GM18951 (cell line): ENCODE measurements around the gene TMEM154.
"Not testable (repeated sequence)": the region's sequence is repeated elsewhere in the genome, so short reads cannot be mapped to it uniquely, and the experiment has no call there.

Source experiments
- POLR2A ChIP-seq: IDR thresholded peaks from 4 replicates; pipeline ENCODE4 v1.6.1; 2011; ENCODE audit warnings: mild to moderate bottlenecking; ENCODE audit not compliant: insufficient read length, insufficient read depth; ENCODE audit errors: extremely low read depth
- in situ Hi-C: fragments of 300-500 bp; cut with MboI; formaldehyde crosslinking; loops from one replicate; pipeline ENCODE4 v1.12.0; 2022; ENCODE audit warnings: low sequenced_read_pairs, mixed read lengths, inconsistent platforms; ENCODE audit not compliant: unreplicated experiment

The TMEM154 gene

DNA sequence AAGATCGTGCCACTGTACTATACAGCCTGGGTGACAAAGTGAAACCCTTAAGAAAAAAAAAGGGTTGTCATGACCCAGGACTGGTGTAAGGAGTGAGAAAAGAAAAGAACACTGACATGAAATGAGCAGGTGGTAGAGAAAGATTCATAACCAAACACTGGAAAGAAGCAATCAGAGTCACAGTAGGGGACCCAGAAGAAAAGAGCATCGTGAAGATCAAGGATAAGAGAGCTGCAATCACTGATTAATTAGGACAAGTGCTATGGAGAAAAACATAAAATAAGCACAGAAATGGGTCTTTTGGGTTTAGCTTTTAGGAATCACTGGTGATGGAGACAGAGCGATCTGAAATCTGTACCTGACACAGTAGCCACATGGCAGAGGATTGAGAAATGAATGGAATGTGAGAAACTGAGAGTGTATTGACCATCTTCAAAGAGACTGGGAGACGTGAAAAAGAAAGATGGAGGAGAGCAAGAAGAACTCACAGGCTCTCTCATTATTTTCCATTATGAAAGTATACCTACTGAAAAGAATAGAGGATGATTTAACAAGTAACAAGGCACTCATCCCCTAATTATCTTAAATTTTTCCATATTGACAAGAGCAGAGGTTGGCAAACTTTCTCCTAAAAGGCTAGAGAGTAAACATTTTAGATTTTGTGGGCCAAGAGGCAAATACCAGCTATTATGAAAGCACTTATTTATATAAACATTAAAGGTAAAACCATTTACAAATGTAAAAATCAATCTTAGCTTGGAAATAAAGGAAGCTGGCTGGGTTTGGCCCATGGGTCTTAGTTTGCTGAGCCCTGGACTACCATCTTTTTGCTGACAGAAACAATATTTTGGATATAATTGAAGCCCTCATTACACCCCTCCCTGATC lies 7.3 kb downstream of the TMEM154 start:
- in situ Hi-C loops: no loop called here
- TF ChIP-seq POLR2A: no peak

DNA sequence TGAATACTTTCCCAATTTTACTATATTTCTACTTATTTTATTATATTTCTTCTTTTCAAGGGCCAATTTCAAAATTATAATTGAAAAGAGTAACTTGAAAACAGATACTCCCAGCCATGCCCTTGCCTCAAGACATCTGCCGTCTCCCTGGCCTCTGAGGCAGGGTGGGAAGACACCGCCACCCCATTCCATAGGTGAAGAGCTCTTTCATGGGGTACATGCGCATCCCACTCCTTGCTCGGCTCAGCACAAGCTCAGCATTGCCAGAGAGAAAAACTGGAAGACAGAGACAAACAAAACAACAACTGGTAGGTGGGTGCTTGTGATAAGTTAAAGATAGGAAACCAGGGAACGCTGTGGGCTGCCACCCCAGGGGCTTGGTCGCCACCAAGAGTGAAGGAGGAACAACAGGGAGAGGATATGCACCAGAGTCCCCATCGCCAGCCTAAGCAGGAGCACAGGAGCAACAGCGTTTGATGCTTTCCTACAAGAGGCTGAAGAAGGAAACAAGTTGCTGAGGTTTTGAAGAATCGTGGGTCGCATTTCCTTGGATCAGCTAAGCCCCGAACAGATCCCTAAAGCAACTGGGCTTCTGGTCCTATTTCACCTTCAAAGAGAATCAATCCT lies 11.3 kb downstream of the TMEM154 start:
- in situ Hi-C loops: no loop called here
- no peak for TF ChIP-seq POLR2A

DNA sequence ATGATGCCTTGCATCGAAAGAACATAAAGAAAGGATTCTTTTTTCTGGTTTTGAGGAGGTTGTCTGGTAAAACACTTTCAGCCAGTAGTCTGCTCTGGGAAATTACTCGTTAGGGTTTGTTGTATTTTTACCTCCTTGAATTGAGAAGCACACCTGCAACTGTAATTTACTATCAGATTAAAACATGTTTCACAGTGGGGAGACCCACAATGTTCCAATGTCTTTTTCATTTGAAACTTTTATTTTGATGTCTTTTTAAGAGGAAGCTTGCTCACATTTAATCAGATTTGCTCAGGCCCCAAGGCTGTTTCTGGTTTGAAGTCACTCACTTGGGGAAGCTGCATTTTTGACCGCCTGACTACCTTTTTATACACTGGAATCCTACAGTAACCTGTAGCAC lies 12.0 kb downstream of the TMEM154 start:
- in situ Hi-C loops: no loop called here
- no peak for TF ChIP-seq POLR2A

DNA sequence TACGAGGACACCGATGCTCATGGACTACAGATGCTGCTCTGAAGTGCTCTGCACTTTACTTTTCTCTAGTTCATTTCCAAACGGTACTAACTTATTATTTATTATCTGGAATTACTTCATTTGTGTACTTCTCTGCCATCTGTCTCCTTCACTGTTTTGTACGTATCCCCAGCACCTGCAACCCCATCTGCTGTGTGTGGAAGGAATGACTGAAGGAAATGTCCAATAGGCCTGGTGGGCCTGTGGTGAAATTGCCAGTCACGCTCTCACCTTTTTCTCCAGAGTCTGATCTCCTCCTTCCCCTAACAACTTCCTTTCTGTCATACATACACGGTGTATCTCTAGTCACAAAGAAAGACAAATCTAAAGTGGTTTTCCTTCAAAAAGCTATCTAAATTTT lies 12.9 kb downstream of the TMEM154 start:
- no peak for TF ChIP-seq POLR2A
- in situ Hi-C loops: no loop called here

DNA sequence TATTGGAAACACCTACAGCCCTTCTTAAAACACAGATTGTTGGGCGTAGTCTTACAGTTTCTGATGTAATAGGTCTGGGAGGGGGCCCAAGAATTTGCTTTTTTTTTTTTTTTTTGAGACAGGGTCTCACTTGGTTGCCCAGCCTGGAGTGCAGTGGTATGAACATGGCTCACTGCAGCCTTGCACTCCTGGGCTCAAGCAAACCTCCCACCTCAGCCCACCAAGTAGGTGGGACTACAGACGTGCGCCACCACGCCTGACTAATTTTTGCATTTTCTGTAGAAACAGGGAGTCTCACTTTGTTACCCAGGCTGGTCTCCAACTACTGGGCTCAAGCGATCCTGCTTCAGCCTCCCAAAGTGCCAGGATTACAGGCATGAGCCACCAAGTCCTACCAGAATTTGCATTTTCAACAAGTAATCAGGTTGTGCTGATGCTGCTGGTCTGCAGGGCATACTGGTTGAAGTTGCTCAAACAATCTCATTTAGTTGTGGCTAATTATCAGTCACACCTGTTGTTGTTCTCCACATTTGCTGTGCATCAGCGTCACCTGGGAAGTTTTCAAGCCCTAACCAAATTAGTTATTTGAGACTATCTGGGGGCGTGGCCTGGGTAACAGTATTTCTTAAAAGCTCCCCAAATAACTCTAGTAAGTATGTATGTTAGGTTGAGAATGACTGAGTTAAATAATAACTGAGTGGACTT lies 14.0 kb downstream of the TMEM154 start:
- in situ Hi-C loops: no loop called here
- no peak for TF ChIP-seq POLR2A

DNA sequence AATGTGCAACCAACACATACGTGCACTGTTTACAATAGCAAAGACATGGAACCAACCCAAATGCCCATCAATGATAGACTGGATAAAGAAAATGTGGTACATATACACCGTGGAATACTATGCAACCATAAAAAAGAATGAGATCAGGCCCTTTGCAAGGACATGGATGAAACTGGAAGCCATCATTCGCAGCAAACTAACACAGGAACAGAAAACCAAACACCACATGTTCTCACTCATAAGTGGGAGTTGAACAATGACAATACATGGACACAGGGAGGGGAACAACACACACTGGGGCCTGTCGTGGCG lies 15.8 kb downstream of the TMEM154 start:
- in situ Hi-C loops: not testable (repeated sequence)

DNA sequence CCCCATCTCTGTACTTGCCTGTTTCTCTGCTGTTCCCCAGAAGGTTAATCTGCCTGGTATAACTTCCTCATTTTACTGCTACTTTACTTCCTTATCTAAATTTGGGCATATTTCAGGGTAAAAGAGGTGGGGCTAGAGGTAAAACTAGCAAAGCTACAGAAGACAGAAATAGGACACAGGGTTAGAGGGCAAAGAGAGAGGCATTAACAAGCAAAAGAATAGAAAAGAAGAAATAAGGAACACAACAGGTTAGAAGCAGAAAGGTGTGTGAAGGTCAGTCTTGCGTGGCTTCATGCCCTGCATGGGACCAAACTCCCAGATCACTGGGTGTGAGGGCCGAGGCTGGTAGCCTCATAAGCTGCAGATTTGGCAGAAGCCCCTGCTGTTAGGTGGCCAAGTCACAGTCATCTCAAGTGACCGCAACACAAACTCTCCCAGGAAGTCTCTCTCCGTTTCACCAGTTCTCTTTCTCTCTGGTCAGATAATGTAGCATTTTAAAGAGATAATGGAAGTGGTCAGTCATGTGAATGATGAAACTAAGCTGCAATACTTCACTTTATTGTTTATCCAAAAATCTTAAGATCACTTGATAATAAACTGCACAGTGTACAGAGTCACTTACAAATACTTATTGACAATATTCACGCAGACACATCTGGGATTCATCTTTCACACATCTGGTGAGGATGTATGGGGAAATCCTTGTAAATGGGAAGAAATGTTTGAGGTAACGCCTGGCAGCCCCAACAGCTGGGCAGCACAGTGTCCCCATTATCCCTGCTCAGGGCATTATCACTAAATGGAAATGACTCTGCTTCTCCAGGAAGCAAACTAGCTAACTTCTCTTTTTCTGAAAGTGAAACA lies 16.4 kb downstream of the TMEM154 start:
- in situ Hi-C loops: no loop called here
- no peak for TF ChIP-seq POLR2A

DNA sequence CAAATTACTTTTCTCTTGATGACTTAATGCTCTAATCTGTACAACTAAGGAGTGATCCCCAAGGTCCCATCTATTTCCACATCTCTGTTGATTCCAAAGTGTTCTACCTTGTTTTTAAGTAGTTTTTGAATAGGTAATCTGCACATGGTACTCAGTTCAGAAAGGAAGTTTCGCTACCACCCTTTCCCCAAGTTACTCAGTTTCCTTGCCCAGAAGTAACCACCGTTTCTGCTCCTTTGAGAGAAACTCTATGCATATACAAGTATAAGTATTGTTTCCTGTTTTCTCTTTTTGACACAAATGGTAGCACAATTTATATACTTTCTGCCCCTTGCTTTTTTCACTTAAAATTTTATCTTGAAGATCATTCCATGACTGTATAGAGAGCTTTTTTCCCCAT lies 18.1 kb downstream of the TMEM154 start:
- no peak for TF ChIP-seq POLR2A
- in situ Hi-C loops: no loop called here

DNA sequence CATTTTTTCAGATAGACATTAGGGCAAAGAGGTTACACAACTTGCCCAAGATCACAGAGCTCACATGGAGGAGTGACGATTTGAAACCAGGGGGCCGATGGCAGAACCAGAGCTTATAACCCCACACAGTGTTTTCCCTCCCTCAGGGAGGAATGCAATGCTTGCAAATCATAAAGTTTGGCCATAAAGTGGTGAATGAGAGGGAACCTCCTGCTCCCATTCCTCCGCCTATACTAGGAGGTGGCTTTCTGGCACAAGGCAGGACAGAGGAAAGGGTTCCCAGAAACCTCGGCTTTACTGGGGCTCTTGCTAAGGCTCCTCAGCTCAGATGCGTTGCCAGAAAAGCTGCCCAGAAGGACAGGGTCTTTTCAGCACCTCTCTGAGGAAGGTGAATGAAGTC lies 19.3 kb downstream of the TMEM154 start:
- no peak for TF ChIP-seq POLR2A
- in situ Hi-C loops: no loop called here

DNA sequence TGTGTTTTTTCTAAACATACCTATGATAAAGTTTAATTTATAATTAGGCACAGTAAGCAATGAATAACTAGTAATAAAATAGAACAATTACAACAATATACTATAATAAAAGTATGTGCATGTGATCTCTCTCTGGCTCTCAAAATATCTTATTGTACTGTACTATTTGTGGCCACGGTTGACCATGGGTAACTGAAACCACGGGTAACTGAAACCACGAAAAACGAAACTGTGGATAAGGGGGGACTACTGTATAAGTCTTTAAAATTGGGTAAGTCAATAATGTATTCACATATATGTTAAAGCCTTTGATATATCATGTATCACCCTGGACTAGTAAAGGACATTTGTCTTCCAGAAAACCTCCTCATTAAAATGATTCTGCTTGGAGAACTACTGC lies 20.0 kb downstream of the TMEM154 start:
- TF ChIP-seq POLR2A: no peak
- in situ Hi-C loops: no loop called here

DNA sequence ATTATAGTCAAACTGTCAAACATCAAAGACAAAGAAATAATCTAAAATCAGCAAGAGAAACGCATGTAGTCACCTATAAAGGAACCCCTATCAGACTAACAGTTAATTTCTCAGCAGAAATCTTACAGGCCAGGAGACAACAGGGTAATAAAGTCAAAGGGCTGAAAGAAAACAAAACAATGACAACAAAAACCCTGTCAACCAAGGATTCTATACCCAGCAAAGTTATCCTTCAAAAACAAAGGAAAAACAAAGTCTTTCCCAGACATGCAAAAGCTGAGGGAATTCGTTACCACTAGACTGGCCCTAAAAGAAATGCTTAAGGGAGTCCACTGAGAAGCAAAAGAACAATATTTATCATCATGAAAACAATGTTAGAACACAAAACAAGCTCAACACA lies 22.1 kb downstream of the TMEM154 start:
- in situ Hi-C loops: no loop called here
- no peak for TF ChIP-seq POLR2A

DNA sequence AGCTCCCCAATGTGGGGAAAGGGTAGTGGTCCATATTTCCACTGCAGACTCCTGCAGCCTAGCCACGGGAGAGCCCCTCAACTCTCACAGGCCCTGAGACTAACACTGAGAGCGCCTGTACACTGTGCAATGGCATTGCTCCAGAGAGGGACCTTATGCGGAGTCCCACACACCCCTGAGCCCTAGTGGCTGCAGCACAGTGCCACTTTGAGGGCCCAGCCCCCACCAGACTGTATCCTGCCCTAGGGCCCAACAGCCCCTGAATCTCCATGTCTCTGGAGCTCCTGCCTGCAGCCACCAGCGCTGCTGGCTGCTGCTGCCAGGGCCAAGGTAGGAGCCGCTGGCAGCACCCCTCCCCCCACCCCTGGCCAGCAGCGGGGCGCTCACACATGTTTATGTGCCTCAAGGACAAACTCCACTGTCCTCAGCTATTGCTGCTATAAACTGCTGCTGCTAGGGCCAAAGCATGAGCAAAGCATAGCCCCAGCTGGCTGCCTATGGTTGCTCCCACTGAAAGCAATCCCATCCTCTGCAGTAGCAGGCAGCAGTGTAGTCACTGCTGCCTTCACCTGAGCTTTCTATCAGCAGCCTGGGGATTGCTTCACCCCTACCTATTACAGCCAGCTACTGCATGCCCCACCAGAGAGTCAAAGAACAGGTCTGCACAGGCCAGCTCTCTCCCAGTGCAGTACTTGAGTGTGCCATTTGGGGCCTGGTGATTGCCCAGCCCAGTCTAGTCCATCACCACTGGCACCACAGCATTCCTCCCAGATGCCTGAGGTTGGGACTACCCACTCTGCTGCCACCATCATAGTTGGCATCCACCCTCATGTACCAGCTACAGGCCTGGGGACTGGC lies 24.3 kb downstream of the TMEM154 start:
- in situ Hi-C loops: no loop called here
- TF ChIP-seq POLR2A: no peak
